Keratinocyte (primary cell): ENCODE data around the gene MTMR3.

Experiments
- CTCF ChIP-seq, 3 experiments: IDR thresholded peaks in 1 of 3; conservative IDR thresholded peaks in 1 of 3; optimal IDR thresholded peaks in 1 of 3; 2 replicates in 2 of 3; 3 replicates in 1 of 3; pipeline versions ENCODE3 to v1.5.1; 2011; ENCODE audit warnings: low read length in 3 of 3, mild to moderate bottlenecking in 3 of 3, moderate library complexity in 2 of 3, control low read depth in 1 of 3, inconsistent platforms in 1 of 3; ENCODE audit not compliant: insufficient read depth in 2 of 3; ENCODE audit errors: extremely low read depth in 1 of 3
- EZH2 ChIP-seq: IDR thresholded peaks from one replicate; pipeline ENCODE4 v1.6.1; 2012; ENCODE audit warnings: inconsistent platforms, mild to moderate bottlenecking, low read length, moderate library complexity

- TF ChIP-seq CTCF (optimal IDR thresholded peaks at IDR 0.05 in 1 of 3, IDR thresholded peaks at IDR 0.05 in 1 of 3, conservative IDR thresholded peaks at IDR 0.05 in 1 of 3; ENCODE audit: extremely low read depth in 1 of 3, insufficient read depth in 2 of 3, low read length in 3 of 3) (no peak), EZH2 (no peak)
Observed at GRCh38 chr22:29846290-29846689, 36.7 kb upstream of the MTMR3 start.
